Measurements from ENCODE around the gene PLXNB1.

PLXNB1 gene

GRCh38 chr3:48367201-48367600, 62.7 kb downstream of the PLXNB1 start:
- peak; percentile 70 for DNase-seq
- Histone ChIP-seq H3K4me3 (ENCODE audit: low read depth, low read length) (no peak overlapping the region), H3K4me1 (no peaks in the 10 kb centered on the region), H3K36me3 (no peaks in the 10 kb centered on the region), H3K27me3 (no peaks in the 10 kb centered on the region), H3K9me3 (no peaks in the 10 kb centered on the region)
- TF ChIP-seq CTCF (IDR thresholded peaks at IDR 0.05; ENCODE audit: low read depth, low read length), result no peak

GRCh38 chr3:48364840-48365239, 65.0 kb downstream of the PLXNB1 start:
- Histone ChIP-seq H3K4me1 (no peaks in the 10 kb centered on the region), H3K4me3 (ENCODE audit: low read depth, low read length) (no peak overlapping the region), H3K9me3 (no peaks in the 10 kb centered on the region), H3K27me3 (no peaks in the 10 kb centered on the region), H3K36me3 (no peaks in the 10 kb centered on the region)
- TF ChIP-seq CTCF (IDR thresholded peaks at IDR 0.05; ENCODE audit: low read depth, low read length), result no peak
- DNase-seq, result no peak

GRCh38 chr3:48361928-48362327, 68.0 kb downstream of the PLXNB1 start:
- H3K4me1 ChIP-seq, result no peaks in the 10 kb centered on the region
- H3K9me3 ChIP-seq, result no peaks in the 10 kb centered on the region
- no peak for TF ChIP-seq CTCF (IDR thresholded peaks at IDR 0.05; ENCODE audit: low read depth, low read length)
- no peak for DNase-seq
- H3K27me3 ChIP-seq, result no peaks in the 10 kb centered on the region
- no peak overlapping the region for H3K4me3 ChIP-seq (ENCODE audit: low read depth, low read length)
- H3K36me3 ChIP-seq, result no peaks in the 10 kb centered on the region

- no peaks in the 10 kb centered on the region for H3K36me3 ChIP-seq
- peaks cover 8% of the 10 kb centered on the region for H3K4me1 ChIP-seq
- no peak for TF ChIP-seq CTCF (IDR thresholded peaks at IDR 0.05; ENCODE audit: low read depth, low read length)
- H3K4me3 ChIP-seq (ENCODE audit: low read depth, low read length), result no peak overlapping the region
- H3K27me3 ChIP-seq, result no peaks in the 10 kb centered on the region
- no peak for DNase-seq
- H3K9me3 ChIP-seq, result no peaks in the 10 kb centered on the region
Measured at GRCh38 chr3:48356419-48356818, 73.5 kb downstream of the PLXNB1 start.

- Histone ChIP-seq H3K4me1 (peaks cover 8% of the 10 kb centered on the region), H3K36me3 (no peaks in the 10 kb centered on the region), H3K9me3 (no peaks in the 10 kb centered on the region), H3K27me3 (no peaks in the 10 kb centered on the region), H3K4me3 (ENCODE audit: low read depth, low read length) (no peak overlapping the region)
- TF ChIP-seq CTCF (IDR thresholded peaks at IDR 0.05; ENCODE audit: low read depth, low read length), result no peak
- no peak for DNase-seq
Measured at GRCh38 chr3:48353987-48354386, 75.9 kb downstream of the PLXNB1 start.

All from BE2C (cell line).